Measurements from ENCODE around the gene ZGPAT.

GRCh38 chr20:63696628-63697356 lies 11.0 kb upstream of the ZGPAT start, which contains the start of gene TNFRSF6B:
- TF ChIP-seq POLR2A (IDR thresholded peaks at IDR 0.05; ENCODE audit: low read depth) = no peak
- TF ChIP-seq CTCF (IDR thresholded peaks at IDR 0.05) = no peak
- no peak for TF ChIP-seq EP300 (IDR thresholded peaks at IDR 0.05)
- peak in 1 of 2 donors; percentile 35 for TF ChIP-seq POLR2AphosphoS5 (IDR thresholded peaks at IDR 0.05)
